Duodenal mucosa (tissue), 2 donors: ENCODE data around the gene IBA57.

Experiments
- H3K27ac ChIP-seq: one replicate; pipeline ENCODE4 v1.7.0; 2013; ENCODE audit warnings: low read depth, low read length
- H3K27me3 ChIP-seq, 2 donors: one replicate each; pipeline ENCODE4 v1.7.0; 2013; ENCODE audit warnings: low read length in 2 of 2, control low read depth in 1 of 2; ENCODE audit not compliant: insufficient read depth in 2 of 2, control insufficient read depth in 1 of 2
- H3K36me3 ChIP-seq, 2 donors: one replicate each; pipeline ENCODE4 v1.7.0; 2013; ENCODE audit warnings: low read length in 2 of 2, control low read depth in 1 of 2; ENCODE audit not compliant: insufficient read depth in 2 of 2, control insufficient read depth in 1 of 2
- H3K4me1 ChIP-seq, 2 donors: one replicate each; pipeline ENCODE4 v1.7.0; 2013; ENCODE audit warnings: low read length in 2 of 2, control low read depth in 1 of 2; ENCODE audit not compliant: insufficient read depth in 2 of 2, control insufficient read depth in 1 of 2
- H3K4me3 ChIP-seq, 2 donors: one replicate each; pipeline ENCODE4 v1.7.0; 2013; ENCODE audit warnings: low read length in 2 of 2, low read depth in 1 of 2
- H3K9ac ChIP-seq, 2 donors: one replicate each; pipeline ENCODE4 v1.7.0; 2013; ENCODE audit warnings: low read length in 2 of 2, low read depth in 1 of 2
- H3K9me3 ChIP-seq, 2 donors: one replicate each; pipeline ENCODE4 v1.7.0; 2013; ENCODE audit warnings: low read length in 2 of 2, control low read depth in 1 of 2; ENCODE audit not compliant: control insufficient read depth in 1 of 2

The IBA57 gene

GRCh38 chr1:228213917-228214808 is 48.6 kb downstream of the IBA57 start:
- no peak overlapping the region for H3K27ac ChIP-seq

GRCh38 chr1:228214921-228215662 is 49.5 kb downstream of the IBA57 start:
- Histone ChIP-seq H3K27me3 (no peaks in the 10 kb centered on the region), H3K4me3 (no peak overlapping the region), H3K9ac (no peak overlapping the region), H3K36me3 (no peaks in the 10 kb centered on the region), H3K27ac (no peak overlapping the region), H3K4me1 (peaks cover 0 to 3% of the 10 kb centered on the region in 2 donors), H3K9me3 (no peaks in the 10 kb centered on the region)

More at GRCh38 chr1:228213917-228214808, 48.6 kb downstream of the IBA57 start:
- Histone ChIP-seq H3K9me3 (no peaks in the 10 kb centered on the region), H3K27me3 (no peaks in the 10 kb centered on the region), H3K4me1 (peaks cover 0 to 3% of the 10 kb centered on the region in 2 donors), H3K4me3 (peak overlapping the region in 1 of 2 donors; percentile 50), H3K36me3 (no peaks in the 10 kb centered on the region), H3K9ac (no peak overlapping the region)

GRCh38 chr1:228215663-228216116 is 50.1 kb downstream of the IBA57 start:
- H3K9ac ChIP-seq: no peak overlapping the region
- no peaks in the 10 kb centered on the region for H3K27me3 ChIP-seq
- H3K4me3 ChIP-seq: no peak overlapping the region
- peaks cover 0 to 3% of the 10 kb centered on the region in 2 donors for H3K4me1 ChIP-seq
- no peaks in the 10 kb centered on the region for H3K36me3 ChIP-seq
- no peaks in the 10 kb centered on the region for H3K9me3 ChIP-seq
- H3K27ac ChIP-seq: no peak overlapping the region

GRCh38 chr1:228216371-228217320 is 51.0 kb downstream of the IBA57 start:
- H3K4me3 ChIP-seq: no peak overlapping the region
- H3K27me3 ChIP-seq: no peaks in the 10 kb centered on the region
- no peaks in the 10 kb centered on the region for H3K36me3 ChIP-seq
- no peak overlapping the region for H3K27ac ChIP-seq
- no peak overlapping the region for H3K9ac ChIP-seq
- no peaks in the 10 kb centered on the region for H3K9me3 ChIP-seq
- peaks cover 0 to 3% of the 10 kb centered on the region in 2 donors for H3K4me1 ChIP-seq

GRCh38 chr1:228217551-228218344 is 52.1 kb downstream of the IBA57 start:
- H3K36me3 ChIP-seq: no peaks in the 10 kb centered on the region
- no peak overlapping the region for H3K4me3 ChIP-seq
- no peaks in the 10 kb centered on the region for H3K9me3 ChIP-seq
- no peaks in the 10 kb centered on the region for H3K4me1 ChIP-seq
- H3K27ac ChIP-seq: no peak overlapping the region
- H3K9ac ChIP-seq: no peak overlapping the region
- no peaks in the 10 kb centered on the region for H3K27me3 ChIP-seq

- Histone ChIP-seq H3K27ac (no peak overlapping the region), H3K27me3 (no peaks in the 10 kb centered on the region), H3K4me1 (no peaks in the 10 kb centered on the region), H3K9ac (no peak overlapping the region), H3K9me3 (no peaks in the 10 kb centered on the region), H3K4me3 (no peak overlapping the region), H3K36me3 (no peaks in the 10 kb centered on the region)
Observed at GRCh38 chr1:228218513-228219244, 53.1 kb downstream of the IBA57 start.

- H3K4me1 ChIP-seq: no peaks in the 10 kb centered on the region
- H3K36me3 ChIP-seq: peaks cover 0 to 3% of the 10 kb centered on the region in 2 donors
- peaks cover 0 to 2% of the 10 kb centered on the region in 2 donors for H3K9me3 ChIP-seq
- H3K27ac ChIP-seq: no peak overlapping the region
- no peaks in the 10 kb centered on the region for H3K27me3 ChIP-seq
- H3K9ac ChIP-seq: no peak overlapping the region
- no peak overlapping the region for H3K4me3 ChIP-seq
Observed at GRCh38 chr1:228219245-228219961, 53.8 kb downstream of the IBA57 start.

- Histone ChIP-seq H3K36me3 (peaks cover 0 to 11% of the 10 kb centered on the region in 2 donors), H3K27ac (no peak overlapping the region)
Observed at GRCh38 chr1:228219962-228220780, 54.6 kb downstream of the IBA57 start.

More at GRCh38 chr1:228219962-228220780, 54.6 kb downstream of the IBA57 start:
- no peaks in the 10 kb centered on the region for H3K4me1 ChIP-seq
- H3K27me3 ChIP-seq: no peaks in the 10 kb centered on the region
- H3K4me3 ChIP-seq: no peak overlapping the region
- peaks cover 0 to 7% of the 10 kb centered on the region in 2 donors for H3K9me3 ChIP-seq
- no peak overlapping the region for H3K9ac ChIP-seq
